Measurements from ENCODE around the gene METRNL. TPM values are rescaled to one million over a fixed set of nuclear protein-coding genes. Genes with fewer than 3 reads are reported as not detected.

METRNL gene
- total and polyA plus RNA-seq, 2 experiments from 2014 or later = 30.0 to 44.1 TPM

DNA sequence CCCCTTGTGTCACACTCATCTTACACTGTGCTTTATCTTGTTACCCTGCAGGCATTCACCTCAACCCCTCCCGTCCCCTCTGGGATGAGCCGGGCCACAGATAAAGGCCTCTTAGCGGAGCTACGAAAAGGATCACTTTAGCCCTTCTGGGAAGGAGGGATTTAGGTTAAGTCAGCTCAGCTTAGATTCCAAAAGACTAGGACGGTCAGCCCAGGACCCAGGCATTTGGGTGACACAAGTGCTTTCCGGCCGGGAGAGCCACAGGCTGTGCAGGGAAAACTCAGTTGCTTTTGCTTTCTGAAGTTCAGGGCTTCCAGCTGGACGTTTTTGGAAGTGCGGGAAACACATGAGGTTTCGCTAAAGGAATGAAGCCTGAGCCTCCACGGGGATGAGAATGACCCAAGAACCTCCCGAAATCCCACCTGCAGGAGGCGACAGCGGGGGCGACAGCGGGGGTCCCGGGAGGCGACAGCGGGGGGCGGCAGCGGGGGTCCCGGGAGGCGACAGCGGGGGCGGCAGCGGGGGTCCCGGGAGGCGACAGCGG, 11.6 kb upstream of the METRNL start:
- H3K4me1 ChIP-seq (ENCODE audit: low read depth) = no peaks in the 10 kb centered on the region
- no peaks in the 10 kb centered on the region for H3K36me3 ChIP-seq
- TF ChIP-seq, protein P1, sequence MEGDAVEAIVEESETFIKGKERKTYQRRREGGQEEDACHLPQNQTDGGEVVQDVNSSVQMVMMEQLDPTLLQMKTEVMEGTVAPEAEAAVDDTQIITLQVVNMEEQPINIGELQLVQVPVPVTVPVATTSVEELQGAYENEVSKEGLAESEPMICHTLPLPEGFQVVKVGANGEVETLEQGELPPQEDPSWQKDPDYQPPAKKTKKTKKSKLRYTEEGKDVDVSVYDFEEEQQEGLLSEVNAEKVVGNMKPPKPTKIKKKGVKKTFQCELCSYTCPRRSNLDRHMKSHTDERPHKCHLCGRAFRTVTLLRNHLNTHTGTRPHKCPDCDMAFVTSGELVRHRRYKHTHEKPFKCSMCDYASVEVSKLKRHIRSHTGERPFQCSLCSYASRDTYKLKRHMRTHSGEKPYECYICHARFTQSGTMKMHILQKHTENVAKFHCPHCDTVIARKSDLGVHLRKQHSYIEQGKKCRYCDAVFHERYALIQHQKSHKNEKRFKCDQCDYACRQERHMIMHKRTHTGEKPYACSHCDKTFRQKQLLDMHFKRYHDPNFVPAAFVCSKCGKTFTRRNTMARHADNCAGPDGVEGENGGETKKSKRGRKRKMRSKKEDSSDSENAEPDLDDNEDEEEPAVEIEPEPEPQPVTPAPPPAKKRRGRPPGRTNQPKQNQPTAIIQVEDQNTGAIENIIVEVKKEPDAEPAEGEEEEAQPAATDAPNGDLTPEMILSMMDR (IDR thresholded peaks at IDR 0.05; ENCODE audit: low read depth, low read length) = peak; percentile 13
- peak; percentile 30 to 50 for DNase-seq (ENCODE audit: low read depth in 1 of 2, low spot score in 1 of 2)
- H3K27me3 ChIP-seq = no peaks in the 10 kb centered on the region
- no peak overlapping the region for H3K4me3 ChIP-seq
- no peaks in the 10 kb centered on the region for H3K9me3 ChIP-seq (ENCODE audit: low read depth)
- H3K27ac ChIP-seq = no peak overlapping the region

DNA sequence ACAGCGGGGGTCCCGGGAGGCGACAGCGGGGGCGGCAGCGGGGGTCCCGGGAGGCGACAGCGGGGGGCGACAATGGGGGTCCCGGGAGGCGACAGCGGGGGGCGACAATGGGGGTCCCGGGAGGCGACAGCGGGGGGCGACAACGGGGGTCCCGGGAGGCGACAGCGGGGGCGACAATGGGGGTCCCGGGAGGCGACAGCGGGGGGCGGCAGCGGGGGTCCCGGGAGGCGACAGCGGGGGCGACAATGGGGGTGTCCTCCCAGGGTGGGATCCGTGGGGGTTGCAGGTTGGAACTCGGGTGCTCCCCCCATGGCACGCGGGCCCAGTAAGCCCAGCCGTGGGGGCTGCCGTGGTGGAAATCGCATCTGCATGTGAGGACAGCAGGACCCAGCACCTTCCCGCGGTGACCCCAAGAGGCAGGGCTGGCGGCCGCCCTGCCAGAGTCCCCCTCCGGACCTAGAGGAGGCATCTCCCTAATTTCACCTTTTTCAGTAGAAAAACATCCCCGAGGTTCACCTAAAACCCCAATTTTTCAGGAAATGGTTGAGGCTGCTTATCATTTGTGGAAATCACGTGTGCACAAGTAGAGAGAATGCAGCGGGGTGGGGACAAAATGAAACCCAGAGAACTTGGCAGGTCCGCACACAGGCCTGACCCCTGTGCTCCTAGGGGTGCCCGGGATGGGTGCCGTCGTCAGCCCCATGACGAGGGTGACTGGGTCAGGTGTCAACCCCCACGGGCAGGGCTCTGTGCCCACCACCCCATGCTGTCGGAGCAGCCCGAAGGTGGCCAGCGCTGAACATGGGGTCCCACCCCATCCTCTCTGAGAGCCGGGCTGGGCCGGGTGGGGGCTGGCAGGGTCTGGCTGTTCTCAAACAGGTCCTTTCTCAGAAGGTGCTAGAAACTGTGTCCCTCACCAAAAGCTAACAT, 10.5 kb upstream of the METRNL start:
- H3K4me1 ChIP-seq (ENCODE audit: low read depth) = no peaks in the 10 kb centered on the region
- peaks cover 1% of the 10 kb centered on the region for H3K27me3 ChIP-seq
- H3K27ac ChIP-seq = no peak overlapping the region
- TF ChIP-seq, protein P1 (IDR thresholded peaks at IDR 0.05; ENCODE audit: low read depth, low read length) = no peak
- H3K36me3 ChIP-seq = no peaks in the 10 kb centered on the region
- DNase-seq (ENCODE audit: low read depth in 1 of 2, low spot score in 1 of 2) = no peak
- H3K4me3 ChIP-seq = no peak overlapping the region
- H3K9me3 ChIP-seq (ENCODE audit: low read depth) = no peaks in the 10 kb centered on the region

DNA sequence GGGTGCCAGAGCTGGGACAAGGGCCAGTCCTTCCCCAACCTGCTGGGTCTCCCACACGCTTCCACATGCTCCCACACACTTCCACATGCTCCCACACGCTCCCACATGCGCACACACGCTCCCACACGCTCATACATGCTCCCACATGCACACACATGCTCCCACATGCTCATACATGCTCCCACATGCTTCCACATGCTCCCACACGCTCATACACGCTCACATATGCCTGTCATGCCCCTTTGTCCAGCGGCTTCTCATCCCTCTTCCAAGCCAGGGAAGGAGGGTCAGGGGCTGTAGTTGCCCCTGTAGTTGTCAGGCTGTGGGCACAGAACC, 9.9 kb upstream of the METRNL start:
- Histone ChIP-seq H3K27me3 (peaks cover 2% of the 10 kb centered on the region), H3K4me3 (no peak overlapping the region), H3K27ac (no peak overlapping the region), H3K9me3 (ENCODE audit: low read depth) (no peaks in the 10 kb centered on the region), H3K36me3 (no peaks in the 10 kb centered on the region), H3K4me1 (ENCODE audit: low read depth) (no peaks in the 10 kb centered on the region)
- no peak for DNase-seq (ENCODE audit: low read depth in 1 of 2, low spot score in 1 of 2)
- TF ChIP-seq, protein P1 (IDR thresholded peaks at IDR 0.05; ENCODE audit: low read depth, low read length) = no peak

DNA sequence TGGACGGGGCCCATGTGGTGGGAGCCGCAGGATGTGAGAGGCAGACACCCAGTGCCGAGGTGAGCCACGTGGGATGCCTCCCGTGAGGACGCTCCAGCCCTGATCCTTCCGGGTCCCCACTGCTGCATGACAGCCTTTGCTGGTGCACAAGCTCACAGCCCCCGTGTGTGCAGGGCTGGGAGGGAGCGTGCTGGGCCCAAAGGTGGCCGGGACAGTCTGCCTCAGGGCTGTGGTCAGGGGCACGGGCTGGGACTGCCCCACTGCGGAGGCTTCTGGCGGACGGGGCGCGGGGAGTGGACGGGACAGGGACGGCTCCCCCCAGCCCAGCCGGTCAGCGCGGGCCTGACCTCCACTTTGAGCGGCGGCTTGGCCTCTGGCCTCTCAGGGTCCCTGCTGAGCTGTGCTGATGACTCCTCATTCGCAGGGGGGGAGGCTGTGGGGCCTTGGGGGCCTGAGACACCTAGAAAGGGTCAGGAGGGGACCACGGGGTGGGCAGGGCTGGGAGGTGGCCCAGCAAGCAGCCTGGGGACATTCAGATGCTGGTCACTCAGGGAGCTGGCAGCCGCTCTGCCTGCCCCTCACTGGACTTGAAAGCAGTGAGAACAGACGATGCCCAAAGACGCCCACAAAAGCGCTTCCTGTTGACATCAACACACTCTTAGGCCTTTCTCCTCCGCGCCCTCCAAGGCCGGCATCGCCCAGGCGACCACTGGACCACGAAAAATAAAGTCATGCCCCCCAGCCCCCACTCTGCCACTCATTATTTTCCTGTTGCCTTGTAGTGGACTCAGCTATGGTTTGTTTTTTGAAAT, 9.3 kb upstream of the METRNL start:
- no peaks in the 10 kb centered on the region for H3K9me3 ChIP-seq (ENCODE audit: low read depth)
- no peak overlapping the region for H3K4me3 ChIP-seq
- no peak overlapping the region for H3K27ac ChIP-seq
- no peaks in the 10 kb centered on the region for H3K4me1 ChIP-seq (ENCODE audit: low read depth)
- H3K27me3 ChIP-seq = peaks cover 4% of the 10 kb centered on the region
- no peak for DNase-seq (ENCODE audit: low read depth in 1 of 2, low spot score in 1 of 2)
- TF ChIP-seq, protein P1 (IDR thresholded peaks at IDR 0.05; ENCODE audit: low read depth, low read length) = no peak
- H3K36me3 ChIP-seq = no peaks in the 10 kb centered on the region

DNA sequence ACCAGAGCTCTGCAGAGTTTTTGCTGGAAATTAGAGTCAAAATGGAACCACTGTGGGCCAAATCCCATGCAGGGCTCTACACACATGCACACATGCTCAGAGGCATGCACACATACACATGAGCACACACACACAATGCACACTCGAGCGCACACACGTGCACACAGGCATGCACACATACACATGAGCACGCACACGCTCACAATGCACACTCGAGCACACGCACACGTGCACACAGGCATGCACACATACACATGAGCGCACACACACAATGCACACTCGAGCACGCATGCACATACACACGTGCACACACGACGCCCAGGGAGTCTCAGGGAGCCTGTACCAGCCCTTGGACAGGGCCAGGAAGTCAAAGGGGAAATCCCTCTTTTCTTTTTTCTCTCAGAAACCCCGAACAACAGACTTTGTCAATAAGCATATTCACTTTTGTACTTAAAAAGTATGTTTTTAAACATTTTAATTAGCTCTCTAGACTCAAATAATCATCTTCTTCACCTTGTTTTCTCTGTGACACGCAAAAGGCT, 8.5 kb upstream of the METRNL start:
- TF ChIP-seq, protein P1 (IDR thresholded peaks at IDR 0.05; ENCODE audit: low read depth, low read length) = no peak
- Histone ChIP-seq H3K4me1 (ENCODE audit: low read depth) (no peaks in the 10 kb centered on the region), H3K27ac (no peak overlapping the region), H3K27me3 (peaks cover 11% of the 10 kb centered on the region), H3K9me3 (ENCODE audit: low read depth) (no peaks in the 10 kb centered on the region), H3K4me3 (no peak overlapping the region), H3K36me3 (no peaks in the 10 kb centered on the region)
- DNase-seq (ENCODE audit: low read depth in 1 of 2, low spot score in 1 of 2) = no peak

Measured in cardiac muscle cell (in vitro differentiated cells and primary cell).